HCT116 (cell line): ENCODE measurements around the gene MYRFL. TPM values are rescaled to one million over a fixed set of nuclear protein-coding genes. Genes with fewer than 3 reads are reported as not detected.

Source experiments
- ATAC-seq: fragments of 200-7000 bp; cut with Tn5 transposase; 2 replicates; pipeline ENCODE4 v1.9.1; 2020; ENCODE audit warnings: mild to moderate bottlenecking, moderate library complexity
- BruUV-seq: library from RNA; stranded (reverse); fragments of 400-500 nt; replicated peaks from 2 replicates; lab custom pipeline; 2021; lab: Mats Ljungman, UMichigan
- CTCF ChIA-PET: fragments of 300-600 bp; sonication (Branson Sonifier 250); formaldehyde crosslinking; loops from one replicate; lab custom pipeline; 2021; ENCODE audit warnings: antibody characterized with exemption; lab: Charles Lee
- POLR2A ChIA-PET: fragments of 300-600, 350-600 bp; sonication (Branson Sonifier 250); formaldehyde crosslinking; loops from one replicate; lab custom pipeline; 2021; ENCODE audit warnings: antibody characterized with exemption; lab: Charles Lee
- RAD21 ChIA-PET, 2 experiments: fragments of 300-600 bp; sonication (Branson Sonifier 250); formaldehyde crosslinking; loops; one replicate each; lab custom pipeline; 2023; ENCODE audit warnings: low total read pairs in 2 of 2; ENCODE audit not compliant: uncharacterized antibody in 2 of 2, unreplicated experiment in 2 of 2, low non-redundant PET in 1 of 2; lab: Charles Lee
- DNase-seq: peaks from one replicate; pipeline ENCODE4 v3.0.0-alpha.2; 2010; ENCODE audit warnings: low read depth, low spot score
- H2AFZ ChIP-seq: fragments of 200-600 bp; shearing (Covaris generic), sonication (generic); 2 replicates; pipeline ENCODE4 v1.6.1; 2017; ENCODE audit warnings: low read depth, mixed run types, mixed read lengths, antibody characterized with exemption, low read length; ENCODE audit not compliant: poor library complexity, severe bottlenecking
- H3K27ac ChIP-seq: 2 replicates; pipeline ENCODE4 v1.5.1; 2012; ENCODE audit warnings: low read depth, low read length
- H3K27me3 ChIP-seq: fragments of 200-600 bp; sonication (generic); 2 replicates; pipeline ENCODE4 v1.6.1; 2016; ENCODE audit warnings: mixed run types, low read length, mixed read lengths; ENCODE audit not compliant: insufficient read depth
- H3K36me3 ChIP-seq, 2 experiments: fragments of 200-500 bp in 1 of 2; fragments of 200-600 bp in 1 of 2; sonication (Bioruptor generic) in 1 of 2; sonication (generic) in 1 of 2; 2 replicates each; pipeline versions ENCODE4 v1.5.1 to v1.6.1; 2014 to 2016; ENCODE audit warnings: low read length in 2 of 2, inconsistent platforms in 1 of 2, mixed read lengths in 1 of 2, mixed run types in 1 of 2; ENCODE audit not compliant: insufficient read depth in 2 of 2, control insufficient read depth in 1 of 2
- H3K4me1 ChIP-seq, 2 experiments: fragments of 200-600 bp in 1 of 2; sonication (generic) in 1 of 2; 2 replicates each; pipeline versions ENCODE4 v1.5.1 to v1.6.1; 2012 to 2017; ENCODE audit warnings: low read length in 2 of 2, inconsistent platforms in 1 of 2, mild to moderate bottlenecking in 1 of 2, mixed read lengths in 1 of 2, mixed run types in 1 of 2, moderate library complexity in 1 of 2; ENCODE audit not compliant: insufficient read depth in 2 of 2, control insufficient read depth in 1 of 2
- H3K4me2 ChIP-seq: fragments of 200-600 bp; sonication (generic); 2 replicates; pipeline ENCODE4 v1.6.1; 2017; ENCODE audit warnings: mixed run types, low read length, mixed read lengths
- H3K4me3 ChIP-seq, 2 experiments: fragments of 200-600 bp in 1 of 2; sonication (generic) in 1 of 2; replicated peaks in 1 of 2; 2 replicates each; pipeline ENCODE4 v1.5.1; 2011 to 2016; ENCODE audit warnings: low read length in 2 of 2, control low read depth in 1 of 2, low read depth in 1 of 2, mild to moderate bottlenecking in 1 of 2, mixed read lengths in 1 of 2, mixed run types in 1 of 2
- H3K79me2 ChIP-seq: fragments of 200-600 bp; sonication (generic); 2 replicates; pipeline ENCODE4 v1.6.1; 2017; ENCODE audit warnings: mild to moderate bottlenecking, mixed run types, low read length, moderate library complexity, mixed read lengths; ENCODE audit not compliant: insufficient read depth
- H3K9ac ChIP-seq: fragments of 200-600 bp; sonication (generic); 2 replicates; pipeline ENCODE4 v1.6.1; 2016; ENCODE audit warnings: low read length, mixed read lengths
- H3K9me2 ChIP-seq: fragments of 200-600 bp; sonication (generic), shearing (Covaris generic); 2 replicates; pipeline ENCODE4 v1.6.1; 2017; ENCODE audit warnings: mixed run types, mild to moderate bottlenecking, moderate library complexity; ENCODE audit not compliant: insufficient read depth
- H3K9me3 ChIP-seq, 2 experiments: fragments of 200-500 bp in 1 of 2; fragments of 200-600 bp in 1 of 2; sonication (Bioruptor generic) in 1 of 2; sonication (generic) in 1 of 2; 2 replicates each; pipeline ENCODE4 v1.6.1; 2014 to 2017; ENCODE audit warnings: low read length in 2 of 2, mixed read lengths in 2 of 2, inconsistent platforms in 1 of 2, low read depth in 1 of 2, mild to moderate bottlenecking in 1 of 2, mixed run types in 1 of 2, moderate library complexity in 1 of 2; ENCODE audit not compliant: control insufficient read depth in 1 of 2, insufficient read depth in 1 of 2
- H4K20me1 ChIP-seq: fragments of 200-600 bp; sonication (generic), shearing (Covaris generic); 2 replicates; pipeline ENCODE4 v1.6.1; 2017; ENCODE audit warnings: mixed run types, mild to moderate bottlenecking, moderate library complexity; ENCODE audit not compliant: insufficient read depth
- ATF3 ChIP-seq: IDR thresholded peaks from 2 replicates; pipeline ENCODE4 v1.6.1; 2012
- CBX3 ChIP-seq: IDR thresholded peaks from 2 replicates; pipeline ENCODE4 v1.6.1; 2012; ENCODE audit warnings: low read depth
- CEBPB ChIP-seq: IDR thresholded peaks from 2 replicates; pipeline ENCODE4 v1.6.1; 2012; ENCODE audit warnings: low read depth
- ELF1 ChIP-seq: IDR thresholded peaks from 2 replicates; pipeline ENCODE4 v1.6.1; 2012; ENCODE audit warnings: low read depth, borderline replicate concordance
- EZH2 ChIP-seq: fragments of 200-600 bp; sonication (generic); IDR thresholded peaks from 2 replicates; pipeline ENCODE4 v1.6.1; 2017; ENCODE audit warnings: antibody characterized with exemption, mixed run types
- EZH2phosphoT487 ChIP-seq: fragments of 200-600 bp; IDR thresholded peaks from 2 replicates; pipeline ENCODE4 v1.6.1; 2018; ENCODE audit warnings: antibody characterized with exemption, borderline replicate concordance
- FOSL1 ChIP-seq: IDR thresholded peaks from 2 replicates; pipeline ENCODE4 v1.6.1; 2012; ENCODE audit warnings: low read depth
- JUND ChIP-seq: IDR thresholded peaks from 2 replicates; pipeline ENCODE4 v1.6.1; 2012
- POLR2AphosphoS5 ChIP-seq: IDR thresholded peaks from 2 replicates; pipeline ENCODE4 v1.6.1; 2011; ENCODE audit warnings: mild to moderate bottlenecking, low read depth, low read length, moderate library complexity
- RAD21 ChIP-seq: IDR thresholded peaks from 2 replicates; pipeline ENCODE4 v1.6.1; 2012; ENCODE audit warnings: low read depth, mild to moderate bottlenecking
- SIN3A ChIP-seq: IDR thresholded peaks from 2 replicates; pipeline ENCODE4 v1.6.1; 2012; ENCODE audit warnings: low read depth
- SP1 ChIP-seq: IDR thresholded peaks from 2 replicates; pipeline ENCODE4 v1.6.1; 2012; ENCODE audit warnings: low read depth
- SRF ChIP-seq: IDR thresholded peaks from 2 replicates; pipeline ENCODE4 v1.6.1; 2012; ENCODE audit warnings: low read depth
- YY1 ChIP-seq: IDR thresholded peaks from 2 replicates; pipeline ENCODE4 v1.6.1; 2011; ENCODE audit warnings: low read length, low read depth, moderate library complexity, mild to moderate bottlenecking; ENCODE audit not compliant: insufficient replicate concordance; ENCODE audit errors: extremely low read depth
- ZBTB33 ChIP-seq: IDR thresholded peaks from 2 replicates; pipeline ENCODE4 v1.6.1; 2011; ENCODE audit warnings: mild to moderate bottlenecking, low read length, moderate library complexity; ENCODE audit not compliant: insufficient replicate concordance; ENCODE audit errors: extremely low read depth
- ZFX ChIP-seq: fragments of 450-650 bp; IDR thresholded peaks from 2 replicates; pipeline ENCODE4 v1.6.1; 2017
- ZNF274 ChIP-seq: fragments of 200-500 bp; sonication (Bioruptor generic); IDR thresholded peaks from 2 replicates; pipeline ENCODE4 v1.6.1; 2014; ENCODE audit warnings: mild to moderate bottlenecking, low read depth, low read length, inconsistent platforms
- intact Hi-C: fragments of 100-400 bp; cut with micrococcal nuclease; formaldehyde crosslinking; loops from 2 replicates; pipeline ENCODE4 v1.10.0; 2022
- total RNA-seq: library from RNA; stranded (reverse); gene quantifications from one replicate; pipeline ENCODE4 v1.2.1, GENCODE V29; 2021; ENCODE audit not compliant: unreplicated experiment

The MYRFL gene
- total RNA-seq, 1 experiment from 2014 or later, result 0.30 TPM

GRCh38 chr12:69916544-69917235 lies 91.7 kb downstream of the MYRFL start:
- Histone ChIP-seq H3K27ac (no peak overlapping the region), H2AFZ (no peak overlapping the region), H4K20me1 (no peaks in the 10 kb centered on the region), H3K36me3 (no peaks in the 10 kb centered on the region), H3K4me1 (no peaks in the 10 kb centered on the region), H3K27me3 (no peaks in the 10 kb centered on the region), H3K9me2 (no peaks in the 10 kb centered on the region), H3K4me2 (no peak overlapping the region), H3K9ac (no peak overlapping the region), H3K79me2 (no peaks in the 10 kb centered on the region), H3K4me3 (no peak overlapping the region), H3K9me3 (no peaks in the 10 kb centered on the region)
- TF ChIP-seq JUND (no peak), ATF3 (no peak), POLR2AphosphoS5 (no peak), SRF (no peak), SP1 (no peak), ZNF274 (no peak), EZH2phosphoT487 (no peak), EZH2 (no peak), CBX3 (no peak), SIN3A (no peak)
- POLR2A ChIA-PET, result no interaction called here
- ATAC-seq, result no peak
- DNase-seq, result no peak
- CTCF ChIA-PET, result no interaction called here
- intact Hi-C loops, result no loop called here
- RAD21 ChIA-PET, result no interaction called here
- BruUV-seq, result no TSS peak

- Histone ChIP-seq H3K27me3 (no peaks in the 10 kb centered on the region), H3K9ac (no peak overlapping the region), H3K4me2 (no peak overlapping the region), H3K4me1 (no peaks in the 10 kb centered on the region), H3K36me3 (no peaks in the 10 kb centered on the region), H3K27ac (no peak overlapping the region), H3K4me3 (no peak overlapping the region), H3K9me2 (no peaks in the 10 kb centered on the region), H3K9me3 (no peaks in the 10 kb centered on the region), H2AFZ (no peak overlapping the region), H3K79me2 (no peaks in the 10 kb centered on the region), H4K20me1 (no peaks in the 10 kb centered on the region)
- no TSS peak for BruUV-seq
- ATAC-seq, result no peak
- ChIA-PET POLR2A (no interaction called here), RAD21 (no interaction called here), CTCF (no interaction called here)
- TF ChIP-seq RAD21 (no peak), SP1 (no peak), ZNF274 (no peak), ZFX (no peak), CEBPB (no peak), EZH2phosphoT487 (no peak), ELF1 (no peak), YY1 (no peak), CBX3 (no peak), FOSL1 (no peak), ATF3 (no peak), ZBTB33 (no peak), EZH2 (no peak)
- no peak for DNase-seq
- intact Hi-C loops, result no loop called here
These were observed 93.3 kb downstream of the MYRFL start for GRCh38 chr12:69918287-69918686.
